Neuronal stem cell (in vitro differentiated cells): ENCODE measurements around the gene ZDHHC5. TPM values are rescaled to one million over a fixed set of nuclear protein-coding genes. Genes with fewer than 3 reads are reported as not detected.

Experiments used
- DNase-seq: peaks from one replicate; pipeline ENCODE4 v3.0.0-alpha.2; 2013; ENCODE audit warnings: low spot score
- H2AFZ ChIP-seq: one replicate; pipeline ENCODE4 v1.6.1; 2013; ENCODE audit warnings: mild to moderate bottlenecking, low read length, inconsistent platforms
- H2AK5ac ChIP-seq: 2 replicates; pipeline ENCODE4 v1.6.1; 2013; ENCODE audit warnings: low read depth, mild to moderate bottlenecking, inconsistent platforms, low read length, moderate library complexity, mixed read lengths
- H2BK120ac ChIP-seq: 2 replicates; pipeline ENCODE4 v1.6.1; 2013; ENCODE audit warnings: low read depth, mild to moderate bottlenecking, inconsistent platforms, low read length, moderate library complexity, mixed read lengths
- H2BK12ac ChIP-seq: one replicate; pipeline ENCODE4 v1.6.1; 2013; ENCODE audit warnings: low read length, inconsistent platforms
- H2BK15ac ChIP-seq: 2 replicates; pipeline ENCODE4 v1.6.1; 2013; ENCODE audit warnings: mild to moderate bottlenecking, low read length, inconsistent platforms, mixed read lengths
- H2BK5ac ChIP-seq: one replicate; pipeline ENCODE4 v1.6.1; 2013; ENCODE audit warnings: inconsistent platforms, mild to moderate bottlenecking, low read length, moderate library complexity
- H3K14ac ChIP-seq: one replicate; pipeline ENCODE4 v1.6.1; 2013; ENCODE audit warnings: low read length, inconsistent platforms
- H3K18ac ChIP-seq: 2 replicates; pipeline ENCODE4 v1.6.1; 2013; ENCODE audit warnings: low read length, inconsistent platforms
- H3K23ac ChIP-seq: 2 replicates; pipeline ENCODE4 v1.6.1; 2013; ENCODE audit warnings: low read depth, mild to moderate bottlenecking, mixed read lengths, low read length, inconsistent platforms; ENCODE audit not compliant: poor library complexity
- H3K27ac ChIP-seq: replicated peaks from 3 replicates; pipeline ENCODE4 v1.5.1; 2013; ENCODE audit warnings: low read length, inconsistent platforms
- H3K27me3 ChIP-seq, 3 experiments: 2 replicates each; pipeline ENCODE4 v1.6.1; 2013; ENCODE audit warnings: low read length in 3 of 3, mild to moderate bottlenecking in 2 of 3, inconsistent platforms in 1 of 3, low read depth in 1 of 3, mixed read lengths in 1 of 3, moderate library complexity in 1 of 3; ENCODE audit not compliant: control insufficient read depth in 3 of 3, insufficient read depth in 3 of 3
- H3K36me3 ChIP-seq, 2 donors: replicated peaks in 1 of 2; 2 replicates each; pipeline ENCODE4 v1.6.1; 2013; ENCODE audit warnings: low read length in 2 of 2; ENCODE audit not compliant: control insufficient read depth in 2 of 2, insufficient read depth in 2 of 2
- H3K4ac ChIP-seq: 2 replicates; pipeline ENCODE4 v1.6.1; 2013; ENCODE audit warnings: inconsistent platforms, mild to moderate bottlenecking, low read length, moderate library complexity
- H3K4me1 ChIP-seq, 2 donors: 1 replicate in 1 of 2; 2 replicates in 1 of 2; pipeline ENCODE4 v1.6.1; 2013; ENCODE audit warnings: low read length in 2 of 2, low read depth in 1 of 2; ENCODE audit not compliant: control insufficient read depth in 2 of 2, insufficient read depth in 1 of 2
- H3K4me2 ChIP-seq: one replicate; pipeline ENCODE4 v1.6.1; 2013; ENCODE audit warnings: mild to moderate bottlenecking, low read length, inconsistent platforms; ENCODE audit not compliant: insufficient read depth, poor library complexity, severe bottlenecking
- H3K4me3 ChIP-seq, 2 donors: 2 replicates each; pipeline ENCODE4 v1.5.1; 2013; ENCODE audit warnings: low read length in 2 of 2, mild to moderate bottlenecking in 2 of 2, inconsistent platforms in 1 of 2, moderate library complexity in 1 of 2
- H3K79me1 ChIP-seq: one replicate; pipeline ENCODE4 v1.6.1; 2013; ENCODE audit warnings: low read depth, mild to moderate bottlenecking, inconsistent platforms, low read length, moderate library complexity
- H3K9ac ChIP-seq: one replicate; pipeline ENCODE4 v1.6.1; 2013; ENCODE audit warnings: mild to moderate bottlenecking, low read depth, low read length, inconsistent platforms; ENCODE audit not compliant: poor library complexity
- H3K9me3 ChIP-seq, 2 donors: replicated peaks in 1 of 2; 2 replicates each; pipeline versions ENCODE3 to v1.6.1; 2013; ENCODE audit warnings: low read length in 2 of 2, mild to moderate bottlenecking in 2 of 2, inconsistent platforms in 1 of 2, low read depth in 1 of 2, mixed read lengths in 1 of 2, moderate library complexity in 1 of 2; ENCODE audit not compliant: control insufficient read depth in 2 of 2, insufficient read depth in 1 of 2
- H4K8ac ChIP-seq: one replicate; pipeline ENCODE4 v1.6.1; 2013; ENCODE audit warnings: low read depth, mild to moderate bottlenecking, inconsistent platforms, low read length, moderate library complexity
- H4K91ac ChIP-seq: one replicate; pipeline ENCODE4 v1.6.1; 2013; ENCODE audit warnings: low read length, low read depth, mild to moderate bottlenecking, inconsistent platforms; ENCODE audit not compliant: poor library complexity
- WGBS, 2 donors: extraction: QIAGEN DNeasy Blood & Tissue Kit; methylation state at CpG; one replicate each; pipeline ENCODE4 v1.1.7; 2013; ENCODE audit warnings: missing lambda C conversion rate in 2 of 2, mixed read lengths in 1 of 2; ENCODE audit not compliant: insufficient read length in 2 of 2, insufficient replicate concordance in 1 of 2; ENCODE audit errors: extremely low coverage in 2 of 2; 5-methylcytosine and 5-hydroxymethylcytosine counted together
- polyA plus RNA-seq, 2 experiments: library from polyadenylated mRNA; stranded (reverse); fragments of 200-250 nt; gene quantifications; one replicate each; pipeline ENCODE4 v1.2.3, GENCODE V29; 2013

The ZDHHC5 gene, protein sequence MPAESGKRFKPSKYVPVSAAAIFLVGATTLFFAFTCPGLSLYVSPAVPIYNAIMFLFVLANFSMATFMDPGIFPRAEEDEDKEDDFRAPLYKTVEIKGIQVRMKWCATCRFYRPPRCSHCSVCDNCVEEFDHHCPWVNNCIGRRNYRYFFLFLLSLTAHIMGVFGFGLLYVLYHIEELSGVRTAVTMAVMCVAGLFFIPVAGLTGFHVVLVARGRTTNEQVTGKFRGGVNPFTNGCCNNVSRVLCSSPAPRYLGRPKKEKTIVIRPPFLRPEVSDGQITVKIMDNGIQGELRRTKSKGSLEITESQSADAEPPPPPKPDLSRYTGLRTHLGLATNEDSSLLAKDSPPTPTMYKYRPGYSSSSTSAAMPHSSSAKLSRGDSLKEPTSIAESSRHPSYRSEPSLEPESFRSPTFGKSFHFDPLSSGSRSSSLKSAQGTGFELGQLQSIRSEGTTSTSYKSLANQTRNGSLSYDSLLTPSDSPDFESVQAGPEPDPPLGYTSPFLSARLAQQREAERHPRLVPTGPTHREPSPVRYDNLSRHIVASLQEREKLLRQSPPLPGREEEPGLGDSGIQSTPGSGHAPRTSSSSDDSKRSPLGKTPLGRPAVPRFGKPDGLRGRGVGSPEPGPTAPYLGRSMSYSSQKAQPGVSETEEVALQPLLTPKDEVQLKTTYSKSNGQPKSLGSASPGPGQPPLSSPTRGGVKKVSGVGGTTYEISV
- polyA plus RNA-seq (2013, experiment 1 of 2): 20.9 TPM
- 21.0 TPM for polyA plus RNA-seq (2013, experiment 2 of 2)

DNA sequence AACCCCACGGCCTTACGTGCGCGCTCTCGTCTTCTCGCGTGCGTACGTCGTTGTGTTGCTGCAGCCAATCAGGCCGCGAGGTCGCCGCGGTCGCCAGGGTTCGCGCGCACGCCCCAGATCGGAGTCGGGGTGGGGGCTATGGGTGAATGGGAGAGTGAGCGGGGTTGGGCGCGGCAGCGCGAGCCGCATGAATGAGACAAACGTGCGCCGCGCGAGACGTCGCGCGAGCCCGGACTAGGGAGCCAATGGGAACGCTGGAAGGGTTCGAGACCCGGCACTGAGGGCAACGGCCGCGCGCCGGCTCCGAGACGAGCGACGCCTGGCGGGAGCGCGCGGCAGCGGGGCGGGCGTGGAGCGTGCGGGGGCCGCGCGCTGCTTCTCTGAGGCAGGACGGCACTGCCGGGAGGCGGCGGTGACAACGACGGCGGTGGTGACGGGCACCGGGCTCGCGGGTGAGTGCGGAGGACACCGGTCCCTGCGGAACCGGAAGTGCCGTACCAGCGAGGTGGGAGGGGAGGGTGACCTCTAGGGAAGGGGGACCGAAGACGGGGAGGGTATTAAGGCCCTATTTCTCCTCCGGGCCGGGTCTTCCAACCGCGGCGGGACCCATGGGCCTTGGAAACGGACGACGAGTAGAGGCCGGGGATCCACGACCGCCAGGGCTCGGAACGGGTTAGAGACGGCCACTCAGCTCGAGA is at the start of gene ZDHHC5:
Gene ZDHHC5 (plus strand): TSS at position 379 of the 698 bp plus-strand sequence. CDS start 4,977 bp downstream, outside the sequence.
- peak within 1 kb of the TSS; percentile 76 for H2BK15ac ChIP-seq
- peaks cover 9 to 22% of the 10 kb centered on the region in 2 donors for H3K36me3 ChIP-seq
- no peak within 1 kb of the TSS for H4K91ac ChIP-seq
- peak within 1 kb of the TSS; percentile 26 for H3K4ac ChIP-seq
- H2AFZ ChIP-seq: peak within 1 kb of the TSS; percentile 82
- H3K27me3 ChIP-seq: no peaks in the 10 kb centered on the region
- H3K18ac ChIP-seq: peak within 1 kb of the TSS; percentile 98
- H2BK120ac ChIP-seq: no peak within 1 kb of the TSS
- peak within 1 kb of the TSS; percentile 90 for H3K9ac ChIP-seq
- peak within 1 kb of the TSS; percentile 83 to 90 for H3K4me3 ChIP-seq
- peak within 1 kb of the TSS; percentile 95 for H2BK5ac ChIP-seq
- peak within 1 kb of the TSS; percentile 99 for H3K23ac ChIP-seq
- H2BK12ac ChIP-seq: no peak within 1 kb of the TSS
- H4K8ac ChIP-seq: peak within 1 kb of the TSS; percentile 90
- H3K4me1 ChIP-seq: peaks cover 0 to 4% of the 10 kb centered on the region in 2 donors
- H3K14ac ChIP-seq: peak within 1 kb of the TSS; percentile 92
- no peak for DNase-seq
- peak within 1 kb of the TSS; percentile 84 for H3K4me2 ChIP-seq
- H3K9me3 ChIP-seq: no peaks in the 10 kb centered on the region
- H3K27ac ChIP-seq: peak within 1 kb of the TSS; percentile 97
- no CpG with 5 or more reads among the region's 96 CpGs for WGBS, 2 donors
- H3K79me1 ChIP-seq: peaks cover 4% of the 10 kb centered on the region
- peak within 1 kb of the TSS; percentile 71 for H2AK5ac ChIP-seq

DNA sequence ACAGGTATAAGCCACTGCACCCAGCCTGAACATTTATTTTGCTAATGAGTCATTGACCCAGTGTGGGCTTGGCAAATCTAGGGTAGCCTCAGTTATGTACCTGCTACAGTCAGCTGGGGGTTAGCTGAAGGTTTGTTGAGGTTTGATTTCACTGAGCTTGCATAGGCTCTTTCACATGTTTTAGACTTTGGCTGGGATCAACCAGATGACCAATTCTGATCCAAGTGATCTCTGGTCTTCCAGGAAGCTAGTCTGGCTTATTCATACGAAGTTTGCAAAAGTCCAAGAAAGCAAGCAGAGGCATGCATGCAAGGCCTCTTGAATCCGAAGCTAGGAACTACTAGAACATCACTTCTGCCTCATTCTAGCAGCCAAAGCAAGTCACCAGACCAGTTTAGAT is 49.5 kb upstream of the ZDHHC5 start:
- Histone ChIP-seq H4K91ac (no peak overlapping the region), H3K9ac (no peak overlapping the region), H3K4me2 (no peak overlapping the region), H3K27ac (no peak overlapping the region), H3K4me1 (peaks cover 0 to 1% of the 10 kb centered on the region in 2 donors), H2BK120ac (no peak overlapping the region), H2BK5ac (no peak overlapping the region), H4K8ac (no peak overlapping the region), H3K4me3 (no peak overlapping the region), H2BK12ac (no peak overlapping the region), H3K14ac (no peak overlapping the region), H2AK5ac (no peak overlapping the region), H3K36me3 (peaks cover 10 to 32% of the 10 kb centered on the region in 2 donors), H3K9me3 (peaks cover 6 to 28% of the 10 kb centered on the region in 2 donors), H3K79me1 (no peaks in the 10 kb centered on the region), H3K18ac (no peak overlapping the region), H3K23ac (no peak overlapping the region), H3K4ac (no peak overlapping the region), H3K27me3 (no peaks in the 10 kb centered on the region), H2AFZ (no peak overlapping the region), H2BK15ac (no peak overlapping the region)
- no CpG with 5 or more reads among the region's 2 CpGs for WGBS, 2 donors
- no peak for DNase-seq

DNA sequence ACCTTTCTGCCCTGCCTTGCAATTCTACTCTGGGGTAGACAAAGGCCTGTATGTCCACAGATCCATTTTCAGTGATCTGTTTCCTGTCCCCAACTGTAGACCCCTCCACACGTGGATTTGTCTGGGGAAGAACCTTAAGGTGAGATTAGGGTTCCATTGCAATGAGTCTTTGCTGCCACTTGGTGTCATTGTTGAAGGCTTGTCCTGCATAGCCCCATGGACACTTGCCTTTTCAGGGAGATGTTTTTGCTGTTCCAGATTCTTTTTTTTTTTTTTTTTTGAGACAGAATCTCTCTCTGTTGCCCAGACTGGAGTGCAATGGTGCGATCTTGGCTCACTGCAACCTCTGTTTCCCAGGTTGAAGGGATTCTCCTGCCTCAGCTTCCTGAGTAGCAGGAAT is 48.6 kb upstream of the ZDHHC5 start:
- Histone ChIP-seq H3K9ac (no peak overlapping the region), H2BK120ac (no peak overlapping the region), H3K27me3 (no peaks in the 10 kb centered on the region), H2BK15ac (no peak overlapping the region), H3K23ac (no peak overlapping the region), H3K4ac (no peak overlapping the region), H2BK5ac (no peak overlapping the region), H4K8ac (no peak overlapping the region), H3K4me3 (no peak overlapping the region), H2BK12ac (no peak overlapping the region), H4K91ac (no peak overlapping the region), H3K36me3 (peaks cover 7 to 23% of the 10 kb centered on the region in 2 donors), H3K9me3 (peaks cover 6 to 28% of the 10 kb centered on the region in 2 donors), H3K14ac (no peak overlapping the region), H3K79me1 (no peaks in the 10 kb centered on the region), H3K18ac (no peak overlapping the region), H3K4me2 (no peak overlapping the region), H3K27ac (no peak overlapping the region), H3K4me1 (peaks cover 0 to under 1% of the 10 kb centered on the region in 2 donors), H2AK5ac (no peak overlapping the region), H2AFZ (no peak overlapping the region)
- no peak for DNase-seq
- no CpG with 5 or more reads among the region's 2 CpGs for WGBS, 2 donors
